GM12865 (cell line): ENCODE measurements around the gene BRIP1.
"Not testable (repeated sequence)": the region's sequence is repeated elsewhere in the genome, so short reads cannot be mapped to it uniquely, and the experiment has no call there.

ENCODE experiments used
- DNase-seq: peaks from one replicate; pipeline ENCODE4 v3.0.0; 2010; ENCODE audit warnings: low read depth
- H3K4me3 ChIP-seq: 2 replicates; pipeline ENCODE4 v1.5.1; 2011; ENCODE audit warnings: mild to moderate bottlenecking, low read depth, low read length, control low read depth
- TF ChIP-seq, protein P1 (sequence below): IDR thresholded peaks from 2 replicates; pipeline ENCODE4 v1.5.1; 2011; ENCODE audit warnings: low read length, control low read depth, low read depth, inconsistent platforms; ENCODE audit not compliant: insufficient read depth; ENCODE audit errors: missing control alignments

The BRIP1 gene

GRCh38 chr17:61895391-61895790, 32.1 kb upstream of the BRIP1 start:
- TF ChIP-seq, protein P1, sequence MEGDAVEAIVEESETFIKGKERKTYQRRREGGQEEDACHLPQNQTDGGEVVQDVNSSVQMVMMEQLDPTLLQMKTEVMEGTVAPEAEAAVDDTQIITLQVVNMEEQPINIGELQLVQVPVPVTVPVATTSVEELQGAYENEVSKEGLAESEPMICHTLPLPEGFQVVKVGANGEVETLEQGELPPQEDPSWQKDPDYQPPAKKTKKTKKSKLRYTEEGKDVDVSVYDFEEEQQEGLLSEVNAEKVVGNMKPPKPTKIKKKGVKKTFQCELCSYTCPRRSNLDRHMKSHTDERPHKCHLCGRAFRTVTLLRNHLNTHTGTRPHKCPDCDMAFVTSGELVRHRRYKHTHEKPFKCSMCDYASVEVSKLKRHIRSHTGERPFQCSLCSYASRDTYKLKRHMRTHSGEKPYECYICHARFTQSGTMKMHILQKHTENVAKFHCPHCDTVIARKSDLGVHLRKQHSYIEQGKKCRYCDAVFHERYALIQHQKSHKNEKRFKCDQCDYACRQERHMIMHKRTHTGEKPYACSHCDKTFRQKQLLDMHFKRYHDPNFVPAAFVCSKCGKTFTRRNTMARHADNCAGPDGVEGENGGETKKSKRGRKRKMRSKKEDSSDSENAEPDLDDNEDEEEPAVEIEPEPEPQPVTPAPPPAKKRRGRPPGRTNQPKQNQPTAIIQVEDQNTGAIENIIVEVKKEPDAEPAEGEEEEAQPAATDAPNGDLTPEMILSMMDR = no peak
- H3K4me3 ChIP-seq = no peak overlapping the region
- DNase-seq = no peak

DNA sequence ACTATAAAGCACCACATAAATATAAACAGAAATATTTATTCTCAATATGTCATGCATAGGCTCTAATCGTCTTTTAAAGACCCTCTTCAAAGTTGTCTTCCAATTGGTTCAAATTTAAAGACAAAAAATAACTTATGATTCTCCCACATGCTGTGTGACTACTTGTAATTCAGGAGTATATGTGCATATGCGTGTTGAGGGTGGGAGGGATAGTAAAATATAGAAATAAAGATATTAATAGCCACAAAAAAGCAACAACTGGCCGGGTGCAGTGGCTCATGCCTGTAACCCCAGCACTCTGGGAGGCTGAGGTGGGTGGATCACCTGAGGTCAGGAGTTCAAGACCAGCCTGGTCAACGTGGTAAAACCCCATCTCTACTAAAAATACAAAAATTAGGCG, 31.0 kb upstream of the BRIP1 start:
- not testable (repeated sequence) for H3K4me3 ChIP-seq, DNase-seq

DNA sequence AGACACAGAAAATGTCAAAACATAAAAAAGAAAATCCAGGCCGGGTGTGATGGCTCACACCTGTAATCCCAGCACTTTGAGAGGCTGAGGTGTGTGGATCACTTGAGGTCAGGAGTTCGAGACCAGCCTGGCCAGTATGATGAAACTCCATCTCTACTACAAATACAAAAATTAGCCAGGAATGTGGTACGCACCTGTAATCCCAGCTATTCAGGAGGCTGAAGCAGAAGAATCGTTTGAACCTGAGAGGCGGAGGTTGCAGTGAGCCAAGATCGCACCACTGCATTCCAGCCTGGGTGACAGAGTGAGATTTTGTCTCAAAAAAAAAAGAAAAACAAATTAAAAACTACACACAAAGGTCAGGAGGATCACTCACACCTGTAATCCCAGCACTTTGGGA, 24.4 kb upstream of the BRIP1 start:
- not testable (repeated sequence) for DNase-seq, H3K4me3 ChIP-seq

- H3K4me3 ChIP-seq, DNase-seq: not testable (repeated sequence)
These were observed 22.5 kb upstream of the BRIP1 start for GRCh38 chr17:61885865-61886264.

GRCh38 chr17:61884864-61885263, 21.5 kb upstream of the BRIP1 start:
- DNase-seq = no peak
- no peak overlapping the region for H3K4me3 ChIP-seq
- TF ChIP-seq, protein P1 = no peak

GRCh38 chr17:61880589-61881102, 17.3 kb upstream of the BRIP1 start:
- TF ChIP-seq, protein P1 = no peak
- no peak for DNase-seq
- H3K4me3 ChIP-seq = no peak overlapping the region

DNA sequence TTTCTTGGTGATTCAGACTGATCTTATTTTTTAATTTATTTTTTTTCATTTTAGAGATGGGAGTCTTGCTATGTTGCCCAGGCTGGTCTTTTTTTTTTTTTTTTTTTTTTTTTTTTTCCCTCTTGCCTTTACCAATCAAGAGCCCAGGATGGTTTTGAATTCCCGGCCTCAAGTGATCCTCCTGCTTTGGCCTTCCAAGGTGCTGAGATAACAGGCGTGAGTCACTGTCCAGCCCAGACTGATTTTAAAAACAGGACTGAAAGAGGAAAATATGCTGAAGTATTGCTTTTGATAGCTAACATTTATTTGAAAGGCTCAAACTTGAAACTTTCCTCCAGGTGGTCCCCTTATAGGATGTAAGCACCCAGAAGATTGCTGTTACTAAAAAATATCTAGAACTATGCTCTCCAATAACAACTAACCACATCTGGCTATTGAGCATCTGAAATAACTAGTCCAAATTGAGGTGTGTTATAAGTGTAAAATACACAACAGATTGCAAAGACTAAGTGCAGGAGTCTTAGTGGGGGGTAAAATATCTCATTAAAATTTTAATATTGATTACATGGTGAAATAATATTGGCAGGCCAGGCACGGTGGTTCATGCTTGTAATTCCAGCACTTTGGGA, 15.8 kb upstream of the BRIP1 start:
- DNase-seq = no peak
- H3K4me3 ChIP-seq = no peak overlapping the region
- TF ChIP-seq, protein P1 = no peak

DNA sequence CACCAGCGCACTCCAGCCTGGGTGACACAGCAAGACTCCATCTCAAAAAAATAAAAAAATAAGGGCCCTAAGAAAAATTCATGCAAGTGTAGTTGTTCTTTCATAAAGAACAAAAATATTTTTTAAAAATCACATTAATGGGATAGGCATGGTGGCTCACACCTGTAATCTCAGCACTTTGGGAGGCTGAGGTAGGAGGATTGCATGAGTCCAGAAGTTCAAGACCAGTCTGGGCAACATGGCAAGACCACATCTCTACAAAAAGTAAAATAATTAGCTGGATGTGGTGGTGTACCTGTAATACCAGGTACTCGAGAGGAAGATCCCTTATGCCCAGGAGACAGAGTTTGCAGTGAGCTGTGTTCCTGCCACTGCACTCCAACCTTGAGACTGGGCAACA, 15.2 kb upstream of the BRIP1 start:
- H3K4me3 ChIP-seq = no peak overlapping the region
- TF ChIP-seq, protein P1 = no peak
- DNase-seq = no peak

- DNase-seq = no peak
- no peak overlapping the region for H3K4me3 ChIP-seq
- TF ChIP-seq, protein P1 = no peak
These were observed 14.5 kb upstream of the BRIP1 start for GRCh38 chr17:61877837-61878236.
